MCF 10A (cell line): ENCODE measurements around the gene LMCD1. TPM values are rescaled to one million over a fixed set of nuclear protein-coding genes. Genes with fewer than 3 reads are reported as not detected.

Experiments
- BruUV-seq: library from RNA; stranded (reverse); fragments of 400-500 nt; replicated peaks from 2 replicates; lab custom pipeline; 2021; lab: Mats Ljungman, UMichigan
- CTCF ChIA-PET: fragments of 300-600 bp; sonication (Branson Sonifier 250); formaldehyde crosslinking; extraction: SDS; loops from one replicate; lab custom pipeline; 2021; ENCODE audit warnings: antibody characterized with exemption, inconsistent platforms; lab: Yijun Ruan, JAX
- POLR2A ChIA-PET: fragments of 300-600, 350-650 bp; sonication (Branson Sonifier 250); formaldehyde crosslinking; extraction: SDS; loops from one replicate; lab custom pipeline; 2020; ENCODE audit warnings: antibody characterized with exemption, inconsistent platforms; lab: Yijun Ruan, JAX
- DNase-seq: peaks from one replicate; pipeline ENCODE4 v3.0.0-alpha.2; 2018; ENCODE audit not compliant: unreplicated experiment
- H3K27ac Mint-ChIP-seq: one replicate; pipeline ENCODE4 v1.8.0; 2022; ENCODE audit warnings: mild to moderate bottlenecking, low read depth, mixed read lengths; ENCODE audit not compliant: unreplicated experiment
- H3K27me3 Mint-ChIP-seq: one replicate; pipeline ENCODE4 v1.8.0; 2022; ENCODE audit warnings: mixed read lengths; ENCODE audit not compliant: insufficient read depth, unreplicated experiment
- H3K36me3 Mint-ChIP-seq: one replicate; pipeline ENCODE4 v1.8.0; 2022; ENCODE audit warnings: mild to moderate bottlenecking, moderate library complexity, mixed read lengths; ENCODE audit not compliant: insufficient read depth, unreplicated experiment
- H3K4me1 Mint-ChIP-seq: one replicate; pipeline ENCODE4 v1.8.0; 2022; ENCODE audit warnings: mixed read lengths; ENCODE audit not compliant: insufficient read depth, unreplicated experiment
- H3K4me3 Mint-ChIP-seq: one replicate; pipeline ENCODE4 v1.8.0; 2022; ENCODE audit warnings: mild to moderate bottlenecking, moderate library complexity, mixed read lengths; ENCODE audit not compliant: unreplicated experiment
- H3K9me3 Mint-ChIP-seq: one replicate; pipeline ENCODE4 v1.8.0; 2022; ENCODE audit warnings: mixed read lengths; ENCODE audit not compliant: unreplicated experiment
- intact Hi-C: fragments of 100-400 bp; cut with micrococcal nuclease; formaldehyde crosslinking; loops from 2 replicates; pipeline ENCODE4 v1.14.1; 2022
- total RNA-seq: library from RNA; stranded (reverse); gene quantifications from 2 replicates; pipeline ENCODE4 v1.2.3, GENCODE V29; 2022
- TF ChIP-seq, protein P1 (sequence below): fragments of 200-600 bp; IDR thresholded peaks from one replicate; pipeline ENCODE4 v1.8.0; 2022; ENCODE audit warnings: antibody characterized with exemption, mild to moderate bottlenecking; ENCODE audit not compliant: unreplicated experiment

The LMCD1 gene
- total RNA-seq, 1 experiment from 2014 or later = 0.63 TPM

GRCh38 chr3:8581806-8582445, 80.3 kb downstream of the LMCD1 start:
- no peak for DNase-seq
- Mint-ChIP-seq H3K27ac (no peak overlapping the region), H3K36me3 (no peaks in the 10 kb centered on the region), H3K4me3 (no peak overlapping the region), H3K27me3 (no peaks in the 10 kb centered on the region), H3K4me1 (peaks cover 13% of the 10 kb centered on the region), H3K9me3 (no peaks in the 10 kb centered on the region)
- TF ChIP-seq, protein P1, sequence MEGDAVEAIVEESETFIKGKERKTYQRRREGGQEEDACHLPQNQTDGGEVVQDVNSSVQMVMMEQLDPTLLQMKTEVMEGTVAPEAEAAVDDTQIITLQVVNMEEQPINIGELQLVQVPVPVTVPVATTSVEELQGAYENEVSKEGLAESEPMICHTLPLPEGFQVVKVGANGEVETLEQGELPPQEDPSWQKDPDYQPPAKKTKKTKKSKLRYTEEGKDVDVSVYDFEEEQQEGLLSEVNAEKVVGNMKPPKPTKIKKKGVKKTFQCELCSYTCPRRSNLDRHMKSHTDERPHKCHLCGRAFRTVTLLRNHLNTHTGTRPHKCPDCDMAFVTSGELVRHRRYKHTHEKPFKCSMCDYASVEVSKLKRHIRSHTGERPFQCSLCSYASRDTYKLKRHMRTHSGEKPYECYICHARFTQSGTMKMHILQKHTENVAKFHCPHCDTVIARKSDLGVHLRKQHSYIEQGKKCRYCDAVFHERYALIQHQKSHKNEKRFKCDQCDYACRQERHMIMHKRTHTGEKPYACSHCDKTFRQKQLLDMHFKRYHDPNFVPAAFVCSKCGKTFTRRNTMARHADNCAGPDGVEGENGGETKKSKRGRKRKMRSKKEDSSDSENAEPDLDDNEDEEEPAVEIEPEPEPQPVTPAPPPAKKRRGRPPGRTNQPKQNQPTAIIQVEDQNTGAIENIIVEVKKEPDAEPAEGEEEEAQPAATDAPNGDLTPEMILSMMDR = no peak
- no TSS peak for BruUV-seq
- POLR2A ChIA-PET = no interaction called here
- CTCF ChIA-PET = interaction anchor here (0.7 kb wide), 1 partner anchor 44 kb away, joined by 3 read pairs; no protein-coding TSS in a partner anchor
- intact Hi-C loops = no loop called here

DNA sequence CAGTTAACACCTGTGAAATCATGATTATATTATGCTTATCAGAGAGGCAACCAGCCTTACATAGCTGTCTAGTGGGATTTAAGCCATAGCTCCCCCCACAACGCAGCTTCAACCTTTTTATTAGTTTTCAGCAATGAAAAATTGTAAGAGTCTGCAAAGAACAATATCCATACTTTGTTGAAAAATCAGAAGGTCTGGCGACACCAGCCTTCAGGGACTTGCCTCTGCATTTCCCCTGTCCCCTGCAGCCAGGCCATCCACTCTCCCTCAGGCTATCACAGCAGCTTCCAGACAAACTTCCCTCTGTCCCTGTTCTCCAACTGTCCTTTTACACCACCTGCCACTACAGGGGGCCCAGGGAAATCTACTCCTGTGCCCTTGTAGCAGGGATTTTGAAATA, 83.0 kb downstream of the LMCD1 start:
- H3K4me3 Mint-ChIP-seq = no peak overlapping the region
- ChIA-PET POLR2A (no interaction called here), CTCF (interaction anchor here (0.6 to 0.7 kb wide), 2 partner anchors 10 to 1313 kb away, joined by 3 to 4 read pairs; no protein-coding TSS in a partner anchor)
- no peaks in the 10 kb centered on the region for H3K27me3 Mint-ChIP-seq
- no peaks in the 10 kb centered on the region for H3K36me3 Mint-ChIP-seq
- no peak overlapping the region for H3K27ac Mint-ChIP-seq
- DNase-seq = no peak
- no TSS peak for BruUV-seq
- intact Hi-C loops = no loop called here
- TF ChIP-seq, protein P1 = no peak
- H3K9me3 Mint-ChIP-seq = no peaks in the 10 kb centered on the region
- H3K4me1 Mint-ChIP-seq = peaks cover 4% of the 10 kb centered on the region

DNA sequence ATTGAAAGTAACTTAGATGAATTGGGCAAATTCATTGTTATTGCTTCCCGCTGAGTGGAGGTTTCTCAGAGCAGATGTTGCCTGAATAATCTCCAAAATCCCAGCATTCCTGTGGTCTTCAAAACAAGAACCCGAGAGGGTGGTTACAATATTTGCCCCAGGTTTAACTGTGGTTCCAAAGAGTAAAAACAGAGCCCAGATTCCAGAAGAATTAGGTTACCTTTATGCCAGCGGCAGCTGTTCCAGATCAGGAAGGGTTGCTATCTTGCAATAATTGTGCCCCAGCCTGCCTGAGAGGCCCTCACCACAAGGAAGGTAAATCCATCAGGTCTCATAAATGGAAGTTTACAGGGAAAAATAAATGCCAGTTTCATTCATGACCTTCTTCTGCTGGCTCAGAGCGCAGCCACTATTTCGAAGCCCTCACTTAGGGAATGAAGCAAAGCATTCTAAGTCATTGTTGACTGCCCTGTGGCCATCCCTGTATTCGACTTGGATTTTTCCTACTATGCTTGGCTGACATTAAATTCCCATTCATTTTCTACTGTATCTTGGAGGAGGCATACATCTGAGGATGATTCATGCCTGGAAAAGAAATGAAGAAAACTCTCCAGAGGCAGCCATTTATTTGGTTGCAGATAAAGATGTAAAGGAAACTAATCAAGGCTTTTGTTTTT, 88.4 kb downstream of the LMCD1 start:
- H3K27me3 Mint-ChIP-seq = no peaks in the 10 kb centered on the region
- H3K27ac Mint-ChIP-seq = no peak overlapping the region
- TF ChIP-seq, protein P1 = no peak
- DNase-seq = no peak
- H3K4me1 Mint-ChIP-seq = peaks cover 13% of the 10 kb centered on the region
- CTCF ChIA-PET = no interaction called here
- no peaks in the 10 kb centered on the region for H3K9me3 Mint-ChIP-seq
- H3K36me3 Mint-ChIP-seq = no peaks in the 10 kb centered on the region
- H3K4me3 Mint-ChIP-seq = no peak overlapping the region
- no TSS peak for BruUV-seq
- intact Hi-C loops = no loop called here
- POLR2A ChIA-PET = no interaction called here

- TF ChIP-seq, protein P1 = no peak
- Mint-ChIP-seq H3K36me3 (no peaks in the 10 kb centered on the region), H3K4me1 (peaks cover 13% of the 10 kb centered on the region), H3K27ac (no peak overlapping the region), H3K27me3 (no peaks in the 10 kb centered on the region), H3K9me3 (no peaks in the 10 kb centered on the region), H3K4me3 (no peak overlapping the region)
- intact Hi-C loops = no loop called here
- BruUV-seq = no TSS peak
- CTCF ChIA-PET = interaction anchor here (1.5 kb wide), 1 partner anchor 32 kb away, joined by 3 read pairs; no protein-coding TSS in a partner anchor
- POLR2A ChIA-PET = interaction anchor here (0.6 to 1.1 kb wide), 4 partner anchors 16 to 1929 kb away, joined by 3 read pairs; no protein-coding TSS in a partner anchor
- no peak for DNase-seq
Measured at GRCh38 chr3:8593021-8593827, 91.6 kb downstream of the LMCD1 start.
